ENCODE measurements around the gene ZNF513. TPM values are rescaled to one million over a fixed set of nuclear protein-coding genes. Genes with fewer than 3 reads are reported as not detected.

Gene ZNF513
- total and polyA plus RNA-seq, 2 donors from 2014 or later = 18.8 to 23.6 TPM

- intact Hi-C loops (cut with DNase I) = no loop called here
- Histone ChIP-seq H3K4me1 (ENCODE audit: control insufficient read depth in 2 of 3, insufficient read depth in 2 of 3, low read depth in 1 of 3, low read length in 3 of 3) (peaks cover 0 to 16% (median 15%) of the 10 kb centered on the region in 3 donors), H3K4me3 (ENCODE audit: low read length in 3 of 3) (peak overlapping the region; percentile 75 to 97 (median 78)), H3K36me3 (ENCODE audit: control insufficient read depth in 2 of 3, insufficient read depth in 3 of 3, low read length in 3 of 3) (peaks cover 14 to 39% (median 32%) of the 10 kb centered on the region in 3 donors), H3K9me3 (ENCODE audit: control insufficient read depth in 2 of 3, insufficient read depth in 1 of 3, low read length in 3 of 3) (no peaks in the 10 kb centered on the region), H3K27ac (ENCODE audit: low read depth in 2 of 2, low read length in 2 of 2) (peak overlapping the region; percentile 85 to 91), H3K9ac (ENCODE audit: low read length in 3 of 3) (peak overlapping the region; percentile 63 to 92 (median 71)), H3K27me3 (ENCODE audit: control insufficient read depth, insufficient read depth, low read length) (no peaks in the 10 kb centered on the region)
- no peak for TF ChIP-seq CTCF (IDR thresholded peaks at IDR 0.05; ENCODE audit: borderline replicate concordance, extremely low read depth, insufficient read depth)
- DNase-seq (no peak), FAIRE-seq (no peak)
Measured at GRCh38 chr2:27369471-27370025, 11.0 kb downstream of the ZNF513 start.

GRCh38 chr2:27363933-27364332 is 16.6 kb downstream of the ZNF513 start:
- no peak for TF ChIP-seq CTCF (IDR thresholded peaks at IDR 0.05; ENCODE audit: borderline replicate concordance, extremely low read depth, insufficient read depth)
- no peaks in the 10 kb centered on the region for H3K9me3 ChIP-seq (ENCODE audit: control insufficient read depth in 2 of 3, insufficient read depth in 1 of 3, low read length in 3 of 3)
- H3K36me3 ChIP-seq (ENCODE audit: control insufficient read depth in 2 of 3, insufficient read depth in 3 of 3, low read length in 3 of 3) = peaks cover 13 to 35% (median 26%) of the 10 kb centered on the region in 3 donors

GRCh38 chr2:27362678-27363420 is 17.7 kb downstream of the ZNF513 start:
- H3K4me1 ChIP-seq (ENCODE audit: control insufficient read depth in 2 of 3, insufficient read depth in 2 of 3, low read depth in 1 of 3, low read length in 3 of 3) = peaks cover 0 to 6% (median 3%) of the 10 kb centered on the region in 3 donors
- no peak overlapping the region for H3K4me3 ChIP-seq (ENCODE audit: low read length in 3 of 3)
- no peak for FAIRE-seq
- H3K9me3 ChIP-seq (ENCODE audit: control insufficient read depth in 2 of 3, insufficient read depth in 1 of 3, low read length in 3 of 3) = no peaks in the 10 kb centered on the region
- TF ChIP-seq CTCF (IDR thresholded peaks at IDR 0.05; ENCODE audit: borderline replicate concordance, extremely low read depth, insufficient read depth) = no peak
- DNase-seq = no peak
- H3K36me3 ChIP-seq (ENCODE audit: control insufficient read depth in 2 of 3, insufficient read depth in 3 of 3, low read length in 3 of 3) = peaks cover 13 to 26% (median 20%) of the 10 kb centered on the region in 3 donors
- no peak overlapping the region for H3K9ac ChIP-seq (ENCODE audit: low read length in 3 of 3)
- H3K27ac ChIP-seq (ENCODE audit: low read depth in 2 of 2, low read length in 2 of 2) = no peak overlapping the region
- no peaks in the 10 kb centered on the region for H3K27me3 ChIP-seq (ENCODE audit: control insufficient read depth, insufficient read depth, low read length)
- intact Hi-C loops (cut with DNase I) = no loop called here

More at GRCh38 chr2:27363933-27364332, 16.6 kb downstream of the ZNF513 start:
- no peak for FAIRE-seq
- DNase-seq = no peak
- Histone ChIP-seq H3K27me3 (ENCODE audit: control insufficient read depth, insufficient read depth, low read length) (no peaks in the 10 kb centered on the region), H3K4me3 (ENCODE audit: low read length in 3 of 3) (no peak overlapping the region), H3K9ac (ENCODE audit: low read length in 3 of 3) (no peak overlapping the region), H3K4me1 (ENCODE audit: control insufficient read depth in 2 of 3, insufficient read depth in 2 of 3, low read depth in 1 of 3, low read length in 3 of 3) (peaks cover 0 to 3% (median 2%) of the 10 kb centered on the region in 3 donors), H3K27ac (ENCODE audit: low read depth in 2 of 2, low read length in 2 of 2) (no peak overlapping the region)
- intact Hi-C loops (cut with DNase I) = no loop called here

All from kidney (tissue), 14 donors.